ENCODE measurements around the gene SALL2.

DNA sequence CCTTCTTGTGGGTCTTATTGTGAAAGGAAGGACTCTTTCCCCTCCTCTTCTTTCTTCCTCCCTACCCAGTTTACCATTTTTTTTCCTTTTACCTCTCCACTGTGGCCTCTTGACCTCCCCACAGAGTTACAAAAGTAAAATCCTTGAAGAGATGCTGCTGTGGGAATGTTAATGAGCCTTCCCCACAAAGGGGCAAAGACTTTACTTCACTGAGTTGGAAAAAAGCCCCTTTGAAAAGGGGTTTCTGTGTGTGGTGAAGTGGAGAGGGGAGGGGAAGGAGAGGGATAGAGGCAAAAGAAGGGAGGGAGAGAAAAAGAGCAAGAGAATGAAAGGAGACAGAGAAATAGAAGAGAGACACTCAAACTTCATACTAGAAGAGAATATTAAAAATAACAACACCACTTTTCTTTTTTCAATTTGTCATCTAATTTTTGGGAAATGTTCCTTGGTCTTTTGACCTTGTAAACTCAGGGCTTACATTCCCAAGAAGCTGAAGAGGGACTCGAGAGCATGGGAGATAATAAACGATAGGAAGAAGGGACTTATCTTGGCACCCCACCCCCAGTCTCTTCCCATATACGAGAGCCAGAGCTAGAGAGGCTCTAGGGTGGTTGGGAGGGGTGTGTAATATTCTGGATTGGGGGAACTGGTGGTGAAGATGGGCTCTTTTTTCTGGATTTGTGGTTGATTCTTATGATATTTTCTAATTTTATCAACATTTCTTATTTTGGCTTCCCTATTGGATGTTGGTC is 13.2 kb upstream of the SALL2 start:
- TF ChIP-seq ZNF114 (tag by site-specific recombination; IDR thresholded peaks at IDR 0.05), result no peak
- TF ChIP-seq ZNF335 (tag by site-specific recombination; conservative IDR thresholded peaks at IDR 0.05), result no peak
